ENCODE data around the gene LAMC1.

- TF ChIP-seq CTCF (IDR thresholded peaks at IDR 0.05) (no peak), POLR2A (IDR thresholded peaks at IDR 0.05) (no peak)
Observed at GRCh38 chr1:183121609-183122008, 98.4 kb downstream of the LAMC1 start.

Data from lower leg skin (tissue), 3 donors.